B cell (primary cell): ENCODE results near the gene SIGLEC7. TPM values are rescaled to one million over a fixed set of nuclear protein-coding genes. Genes with fewer than 3 reads are reported as not detected.

Source experiments
- ATAC-seq: fragments of 200-7000 bp; cut with Tn5 transposase; one replicate; pipeline ENCODE4 v1.10.0; 2021; ENCODE audit warnings: low read depth, mild to moderate bottlenecking, moderate number of reproducible peaks, moderate library complexity
- CTCF ChIA-PET: fragments of 350-600 bp; sonication (Branson Sonifier 250); formaldehyde crosslinking; loops from one replicate; lab custom pipeline; 2021; ENCODE audit warnings: antibody characterized with exemption, inconsistent platforms; lab: Charles Lee
- POLR2A ChIA-PET: fragments of 350-600 bp; sonication (Branson Sonifier 250); formaldehyde crosslinking; loops from one replicate; lab custom pipeline; 2021; ENCODE audit warnings: antibody characterized with exemption; lab: Charles Lee
- DNase-seq: peaks from one replicate; pipeline ENCODE4 v3.0.0; 2013
- H2AFZ ChIP-seq: 2 replicates; pipeline ENCODE4 v1.6.1; 2012; ENCODE audit warnings: mild to moderate bottlenecking, low read depth, low read length; ENCODE audit not compliant: insufficient read depth, poor library complexity, severe bottlenecking
- H3K27ac ChIP-seq, 2 donors: 1 replicate in 1 of 2; 2 replicates in 1 of 2; pipeline ENCODE4 v1.5.1; 2012 to 2013; ENCODE audit warnings: low read length in 2 of 2, mild to moderate bottlenecking in 2 of 2, moderate library complexity in 1 of 2
- H3K27me3 ChIP-seq, 4 experiments: fragments of 200-600 bp in 1 of 4; sonication (generic) in 1 of 4; replicated peaks in 1 of 4; 1 replicate in 2 of 4; 2 replicates in 2 of 4; pipeline versions ENCODE4 v1.6.1 to v1.7.0; 2013 to 2016; ENCODE audit warnings: low read length in 3 of 4, mild to moderate bottlenecking in 2 of 4, mixed read lengths in 1 of 4, moderate library complexity in 1 of 4; ENCODE audit not compliant: insufficient read depth in 4 of 4, control insufficient read depth in 3 of 4; ENCODE audit errors: control extremely low read depth in 1 of 4
- H3K36me3 ChIP-seq, 2 experiments: replicated peaks in 1 of 2; 1 replicate in 1 of 2; 2 replicates in 1 of 2; pipeline versions ENCODE4 v1.6.1 to v1.7.1; 2013; ENCODE audit warnings: low read length in 1 of 2; ENCODE audit not compliant: insufficient read depth in 2 of 2, control insufficient read depth in 1 of 2; ENCODE audit errors: control extremely low read depth in 1 of 2, extremely low read depth in 1 of 2
- H3K4me1 ChIP-seq, 2 donors: fragments of 200-600 bp in 1 of 2; sonication (generic) in 1 of 2; 1 replicate in 1 of 2; 2 replicates in 1 of 2; pipeline versions ENCODE4 v1.5.1 to v1.6.1; 2013 to 2017; ENCODE audit warnings: low read length in 2 of 2; ENCODE audit not compliant: control insufficient read depth in 2 of 2, insufficient read depth in 2 of 2
- H3K4me2 ChIP-seq: replicated peaks from 2 replicates; pipeline ENCODE3; 2012; ENCODE audit warnings: mild to moderate bottlenecking, low read depth, low read length; ENCODE audit not compliant: poor library complexity, severe bottlenecking
- H3K4me3 ChIP-seq, 5 experiments: fragments of 200-600 bp in 1 of 5; sonication (generic) in 1 of 5; 1 replicate in 3 of 5; 2 replicates in 2 of 5; pipeline versions ENCODE4 v1.5.1 to v1.7.0; 2011 to 2016; ENCODE audit warnings: low read length in 4 of 5, mild to moderate bottlenecking in 4 of 5, low read depth in 2 of 5, control low read depth in 1 of 5, moderate library complexity in 1 of 5; ENCODE audit not compliant: insufficient read depth in 1 of 5; ENCODE audit errors: control extremely low read depth in 1 of 5, extremely low read depth in 1 of 5
- H3K79me2 ChIP-seq: fragments of 200-600 bp; sonication (generic); one replicate; pipeline ENCODE4 v1.6.0; 2016; ENCODE audit warnings: low read length; ENCODE audit not compliant: control insufficient read depth, insufficient read depth
- H3K9ac ChIP-seq: fragments of 200-600 bp; sonication (generic); 2 replicates; pipeline ENCODE4 v1.6.1; 2017; ENCODE audit warnings: mild to moderate bottlenecking, low read length, moderate library complexity
- H3K9me3 ChIP-seq, 3 donors: one replicate each; pipeline versions ENCODE4 v1.6.1 to v1.7.1; 2013; ENCODE audit warnings: low read length in 2 of 3; ENCODE audit not compliant: control insufficient read depth in 2 of 3, insufficient read depth in 1 of 3; ENCODE audit errors: control extremely low read depth in 1 of 3
- H4K20me1 ChIP-seq: 2 replicates; pipeline ENCODE4 v1.6.0; 2012; ENCODE audit warnings: mild to moderate bottlenecking, low read length; ENCODE audit not compliant: insufficient read depth, control insufficient read depth, poor library complexity, severe bottlenecking
- H3K27ac Mint-ChIP-seq: one replicate; pipeline ENCODE4 v1.8.0; 2021; ENCODE audit warnings: mixed read lengths
- H3K27me3 Mint-ChIP-seq: one replicate; pipeline ENCODE4 v1.8.0; 2021; ENCODE audit warnings: mixed read lengths
- H3K4me1 Mint-ChIP-seq: one replicate; pipeline ENCODE4 v1.8.0; 2021; ENCODE audit warnings: mixed read lengths
- H3K4me3 Mint-ChIP-seq: one replicate; pipeline ENCODE4 v1.8.0; 2021; ENCODE audit warnings: mixed read lengths
- H3K9me3 Mint-ChIP-seq: one replicate; pipeline ENCODE4 v1.8.0; 2022; ENCODE audit warnings: mixed read lengths; ENCODE audit not compliant: insufficient read depth
- EZH2 ChIP-seq: IDR thresholded peaks from 2 replicates; pipeline ENCODE4 v1.6.1; 2012; ENCODE audit warnings: borderline replicate concordance, low read depth, mild to moderate bottlenecking, moderate library complexity, low read length; ENCODE audit not compliant: insufficient read depth, poor library complexity, severe bottlenecking
- WGBS: methylation state at CpG from one replicate; pipeline ENCODE4 v1.1.5; 2013; ENCODE audit warnings: missing lambda C conversion rate; ENCODE audit not compliant: insufficient coverage; 5-methylcytosine and 5-hydroxymethylcytosine counted together
- intact Hi-C: fragments of 100-400 bp; cut with micrococcal nuclease; formaldehyde crosslinking; loops from one replicate; pipeline ENCODE4 v1.10.0; 2022
- polyA plus RNA-seq: library from polyadenylated mRNA; depleted of rRNA; stranded (reverse); fragments of >200 nt; gene quantifications from 2 replicates; pipeline ENCODE4 v1.2.3, GENCODE V29; 2012
- total RNA-seq, 2 donors: library from RNA; stranded (reverse); fragments of 120-200 nt in 1 of 2; gene quantifications; 1 replicate in 1 of 2; 2 replicates in 1 of 2; pipeline versions ENCODE4 v1.2.3 to v1.2.4, GENCODE V29; 2013 to 2022
- TF ChIP-seq, protein P1 (sequence below): fragments of 200-600 bp; IDR thresholded peaks from one replicate; pipeline ENCODE4 v1.8.0; 2022; ENCODE audit warnings: antibody characterized with exemption, mild to moderate bottlenecking

Gene SIGLEC7
- total and polyA plus RNA-seq, 2 donors (not counting 1 experiment from before 2014, with no cell fraction given) = 0.52 TPM; not detected in 1

DNA sequence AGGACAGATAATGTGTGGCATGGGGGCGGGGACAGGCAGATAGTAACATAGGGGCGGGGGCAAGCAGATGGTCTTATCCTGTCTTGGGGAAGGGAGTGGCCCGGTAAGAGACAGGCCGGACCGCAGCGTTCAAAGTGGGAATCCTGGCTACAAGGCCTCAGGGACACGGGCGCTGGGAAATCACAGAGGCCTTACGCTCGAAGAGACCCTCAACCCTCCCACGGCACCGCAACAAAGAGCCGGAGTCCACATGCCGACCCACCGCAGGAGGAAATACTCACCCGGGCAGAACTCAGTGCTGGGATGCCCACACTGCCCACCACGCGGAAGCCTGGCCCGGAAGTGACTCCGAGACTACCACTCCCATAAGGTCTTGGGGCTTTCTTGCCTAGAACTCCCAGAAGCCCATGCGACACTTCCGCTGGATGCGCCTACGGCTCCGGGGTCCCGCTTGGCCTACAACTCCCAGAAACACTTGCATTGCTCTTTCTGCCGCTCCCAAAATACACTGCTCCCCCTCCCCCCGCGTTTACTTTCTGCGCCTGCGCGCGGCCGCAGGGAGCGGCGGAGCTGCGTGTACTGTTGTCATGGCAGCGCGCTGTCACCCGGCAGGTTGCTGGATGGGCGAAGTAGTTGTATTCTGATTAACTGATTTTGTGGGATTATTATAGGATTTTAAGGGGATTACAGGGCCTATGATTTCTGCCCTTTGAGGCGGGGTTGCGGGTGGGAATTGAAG, 33.9 kb upstream of the SIGLEC7 start, which contains the start of gene CTU1:
TSS of gene CTU1 (minus strand) at position 344 of the 739 bp plus-strand sequence. CDS start 3,840 bp downstream, outside the sequence.
- peak within 1 kb of the TSS; percentile 96 for H3K4me2 ChIP-seq
- peak within 1 kb of the TSS; percentile 69 for H2AFZ ChIP-seq
- CTCF ChIA-PET = no interaction called here
- WGBS = under 1% methylated on average over 43 of the region's 43 CpGs
- Mint-ChIP-seq H3K9me3 (no peaks in the 10 kb centered on the region), H3K4me3 (peak within 1 kb of the TSS; percentile 99), H3K27ac (peak within 1 kb of the TSS; percentile 97), H3K4me1 (peaks cover 35% of the 10 kb centered on the region), H3K27me3 (no peaks in the 10 kb centered on the region)
- peak within 1 kb of the TSS; percentile 68 to 88 (median 80) for H3K4me3 ChIP-seq
- peaks cover 45% of the 10 kb centered on the region for H3K79me2 ChIP-seq
- POLR2A ChIA-PET = no interaction called here
- TF ChIP-seq, protein P1, sequence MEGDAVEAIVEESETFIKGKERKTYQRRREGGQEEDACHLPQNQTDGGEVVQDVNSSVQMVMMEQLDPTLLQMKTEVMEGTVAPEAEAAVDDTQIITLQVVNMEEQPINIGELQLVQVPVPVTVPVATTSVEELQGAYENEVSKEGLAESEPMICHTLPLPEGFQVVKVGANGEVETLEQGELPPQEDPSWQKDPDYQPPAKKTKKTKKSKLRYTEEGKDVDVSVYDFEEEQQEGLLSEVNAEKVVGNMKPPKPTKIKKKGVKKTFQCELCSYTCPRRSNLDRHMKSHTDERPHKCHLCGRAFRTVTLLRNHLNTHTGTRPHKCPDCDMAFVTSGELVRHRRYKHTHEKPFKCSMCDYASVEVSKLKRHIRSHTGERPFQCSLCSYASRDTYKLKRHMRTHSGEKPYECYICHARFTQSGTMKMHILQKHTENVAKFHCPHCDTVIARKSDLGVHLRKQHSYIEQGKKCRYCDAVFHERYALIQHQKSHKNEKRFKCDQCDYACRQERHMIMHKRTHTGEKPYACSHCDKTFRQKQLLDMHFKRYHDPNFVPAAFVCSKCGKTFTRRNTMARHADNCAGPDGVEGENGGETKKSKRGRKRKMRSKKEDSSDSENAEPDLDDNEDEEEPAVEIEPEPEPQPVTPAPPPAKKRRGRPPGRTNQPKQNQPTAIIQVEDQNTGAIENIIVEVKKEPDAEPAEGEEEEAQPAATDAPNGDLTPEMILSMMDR = no peak
- peak within 1 kb of the TSS; percentile 57 to 76 for H3K27ac ChIP-seq
- intact Hi-C loops = loop anchor here (1.0 to 2.0 kb wide), 2 partner anchors 231 to 597 kb away; partner anchors contain the start of gene JOSD2
- ATAC-seq (peak; percentile 96), DNase-seq (peak; percentile 99)
- H4K20me1 ChIP-seq = peaks cover 22% of the 10 kb centered on the region
- H3K36me3 ChIP-seq = peaks cover 0 to 4% of the 10 kb centered on the region in 2 experiments
- H3K9ac ChIP-seq = peak within 1 kb of the TSS; percentile 88
- peaks cover 0 to 6% (median 2%) of the 10 kb centered on the region in 4 experiments for H3K27me3 ChIP-seq
- H3K4me1 ChIP-seq = peaks cover 11 to 16% of the 10 kb centered on the region in 2 donors
- H3K9me3 ChIP-seq = no peaks in the 10 kb centered on the region

DNA sequence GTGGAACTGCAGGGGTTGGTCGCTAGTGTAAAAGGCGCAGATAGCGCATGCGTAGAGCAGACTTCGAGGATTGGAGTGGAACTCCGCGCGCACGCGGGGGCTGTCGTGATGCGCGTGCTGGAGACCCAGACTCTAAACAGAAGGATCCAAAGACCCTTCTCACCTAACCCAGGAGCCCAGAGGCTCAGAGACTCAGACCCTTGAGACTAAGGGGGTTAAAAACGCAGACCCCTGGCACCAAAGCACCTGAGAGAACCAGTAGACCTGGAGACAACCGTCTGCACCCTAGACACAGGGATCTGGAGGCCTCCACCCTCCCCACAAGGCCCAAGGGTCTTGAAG, 33.3 kb upstream of the SIGLEC7 start:
- H2AFZ ChIP-seq = peak overlapping the region; percentile 69
- peaks cover 0 to 1% of the 10 kb centered on the region in 2 experiments for H3K36me3 ChIP-seq
- CTCF ChIA-PET = no interaction called here
- H3K4me3 ChIP-seq = peak overlapping the region; percentile 68 to 88 (median 80)
- peak overlapping the region; percentile 88 for H3K9ac ChIP-seq
- ATAC-seq = peak; percentile 39
- Mint-ChIP-seq H3K27me3 (no peaks in the 10 kb centered on the region), H3K4me1 (peaks cover 35% of the 10 kb centered on the region), H3K9me3 (no peaks in the 10 kb centered on the region), H3K4me3 (peak overlapping the region; percentile 99), H3K27ac (peak overlapping the region; percentile 97)
- peaks cover 11 to 16% of the 10 kb centered on the region in 2 donors for H3K4me1 ChIP-seq
- intact Hi-C loops = loop anchor here (1.0 to 2.0 kb wide), 2 partner anchors 230 to 597 kb away; partner anchors contain the start of gene JOSD2
- TF ChIP-seq, protein P1 = no peak
- no peak for TF ChIP-seq EZH2
- peak overlapping the region; percentile 96 for H3K4me2 ChIP-seq
- H3K79me2 ChIP-seq = peaks cover 40% of the 10 kb centered on the region
- peak overlapping the region; percentile 57 to 76 for H3K27ac ChIP-seq
- 4% methylated on average over 14 of the region's 15 CpGs for WGBS
- peaks cover 18% of the 10 kb centered on the region for H4K20me1 ChIP-seq
- no peak for DNase-seq
- POLR2A ChIA-PET = no interaction called here
- H3K9me3 ChIP-seq = no peaks in the 10 kb centered on the region
- peaks cover 0 to 7% (median 3%) of the 10 kb centered on the region in 4 experiments for H3K27me3 ChIP-seq
